ENCODE data around the gene CLCNKB.

GRCh38 chr1:16041200-16041599 is 2.4 kb upstream of the CLCNKB start:
- TF ChIP-seq CTCF (IDR thresholded peaks at IDR 0.05; ENCODE audit: low read depth, low read length) = no peak
- no peak for TF ChIP-seq EZH2phosphoT487 (IDR thresholded peaks at IDR 0.05; ENCODE audit: low read depth)

Data from OCI-LY3 (cell line).